Subcutaneous abdominal adipose tissue (tissue), 5 donors: Measurements from ENCODE around the gene NPFFR2.
"Not testable (repeated sequence)": the region's sequence is repeated elsewhere in the genome, so short reads cannot be mapped to it uniquely, and the experiment has no call there.

ENCODE experiments used
- H3K27ac ChIP-seq: one replicate; pipeline ENCODE4 v1.7.0; 2013; ENCODE audit warnings: low read depth, mild to moderate bottlenecking, inconsistent platforms, low read length, moderate library complexity
- H3K27me3 ChIP-seq, 5 donors: one replicate each; pipeline ENCODE4 v1.7.0; 2013; ENCODE audit warnings: low read length in 5 of 5, inconsistent platforms in 1 of 5; ENCODE audit not compliant: control insufficient read depth in 5 of 5, insufficient read depth in 4 of 5
- H3K36me3 ChIP-seq, 5 donors: one replicate each; pipeline ENCODE4 v1.7.0; 2013; ENCODE audit warnings: low read length in 5 of 5; ENCODE audit not compliant: control insufficient read depth in 5 of 5, insufficient read depth in 5 of 5
- H3K4me1 ChIP-seq, 5 donors: one replicate each; pipeline ENCODE4 v1.7.0; 2013; ENCODE audit warnings: low read length in 5 of 5, mild to moderate bottlenecking in 3 of 5, moderate library complexity in 1 of 5; ENCODE audit not compliant: control insufficient read depth in 5 of 5, insufficient read depth in 5 of 5
- H3K4me3 ChIP-seq, 5 donors: one replicate each; pipeline ENCODE4 v1.7.0; 2013; ENCODE audit warnings: low read length in 5 of 5, low read depth in 1 of 5
- H3K9ac ChIP-seq, 5 donors: one replicate each; pipeline ENCODE4 v1.7.0; 2013; ENCODE audit warnings: low read length in 5 of 5, mild to moderate bottlenecking in 4 of 5, moderate library complexity in 3 of 5
- H3K9me3 ChIP-seq, 5 donors: one replicate each; pipeline ENCODE4 v1.7.0; 2013; ENCODE audit warnings: low read length in 5 of 5; ENCODE audit not compliant: control insufficient read depth in 5 of 5
- donor health status: healthy.
- donor health status: healthy.
- donor health status: healthy.
- donor health status: healthy.
- donor health status: healthy.

The NPFFR2 gene

DNA sequence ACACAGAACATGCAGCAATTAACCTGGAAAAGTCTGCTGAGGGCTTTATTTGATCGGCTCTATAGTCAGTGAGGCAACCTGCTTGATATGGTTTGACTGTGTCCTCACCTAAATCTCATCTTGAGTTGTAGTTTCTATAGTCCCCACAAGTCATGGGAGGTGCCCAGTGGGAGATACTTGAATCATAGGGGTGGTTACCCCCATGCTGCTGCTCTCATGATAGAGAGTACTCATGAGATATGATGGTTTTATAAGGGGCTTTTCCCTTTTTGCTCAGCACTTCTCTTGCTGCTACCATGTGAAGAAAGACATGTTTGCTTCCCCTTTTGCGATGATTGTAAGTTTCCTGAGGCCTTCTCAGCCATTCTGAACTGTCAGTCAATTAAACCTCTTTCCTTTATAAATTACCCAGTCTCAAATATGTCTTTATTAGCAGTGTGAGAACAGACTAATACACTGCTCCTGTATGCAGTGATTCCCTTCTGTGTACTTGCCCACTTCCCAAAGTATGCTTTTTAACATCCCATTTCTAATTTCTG, 78.2 kb downstream of the NPFFR2 start:
- no peaks in the 10 kb centered on the region for H3K27me3 ChIP-seq
- H3K36me3 ChIP-seq: no peaks in the 10 kb centered on the region
- H3K9ac ChIP-seq: no peak overlapping the region
- no peak overlapping the region for H3K27ac ChIP-seq
- H3K4me3 ChIP-seq: no peak overlapping the region
- H3K4me1 ChIP-seq: no peaks in the 10 kb centered on the region
- no peaks in the 10 kb centered on the region for H3K9me3 ChIP-seq

DNA sequence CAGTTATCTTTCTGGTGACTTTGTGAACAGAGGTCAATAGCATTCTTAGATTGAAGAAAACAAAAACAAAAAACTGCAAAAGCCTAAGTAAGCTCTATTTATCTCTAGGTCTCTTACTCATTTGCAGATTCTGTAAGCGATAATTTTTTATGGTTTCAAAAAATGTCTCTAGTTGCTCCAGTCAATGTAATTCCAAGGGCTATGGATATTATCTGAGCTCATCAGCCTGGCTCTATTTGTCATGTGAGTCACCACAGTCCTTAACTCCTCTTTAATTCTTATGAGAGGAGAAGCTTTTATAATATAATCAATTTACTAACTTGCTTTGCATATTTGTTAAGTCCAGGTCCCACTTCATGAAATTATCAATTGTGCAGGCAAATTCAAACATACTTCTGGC, 79.1 kb downstream of the NPFFR2 start:
- H3K9me3 ChIP-seq: no peaks in the 10 kb centered on the region

DNA sequence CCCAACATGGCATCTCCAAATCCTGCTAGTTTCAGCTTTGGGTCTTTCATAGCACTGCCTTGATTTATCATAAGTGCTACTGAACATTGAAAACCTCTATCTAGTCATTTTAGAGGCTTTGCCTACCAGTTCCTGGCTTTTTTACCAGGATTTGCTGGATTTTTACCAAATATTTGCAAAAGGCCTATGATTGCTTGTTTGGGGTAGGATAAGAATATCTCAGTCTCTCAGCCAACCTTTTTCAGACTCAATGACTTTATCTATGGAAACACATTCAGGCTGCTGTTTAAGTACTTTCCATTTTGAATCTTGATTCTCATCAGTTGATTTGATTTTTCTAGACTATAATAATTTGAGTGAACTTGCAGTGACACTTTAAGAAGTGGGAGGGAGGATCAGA, 80.1 kb downstream of the NPFFR2 start:
- no peaks in the 10 kb centered on the region for H3K36me3 ChIP-seq
- no peaks in the 10 kb centered on the region for H3K9me3 ChIP-seq
- no peaks in the 10 kb centered on the region for H3K27me3 ChIP-seq
- H3K27ac ChIP-seq: no peak overlapping the region
- no peaks in the 10 kb centered on the region for H3K4me1 ChIP-seq
- H3K4me3 ChIP-seq: no peak overlapping the region
- no peak overlapping the region for H3K9ac ChIP-seq

More for the DNA sequence above, 79.1 kb downstream of the NPFFR2 start:
- no peaks in the 10 kb centered on the region for H3K36me3 ChIP-seq
- H3K9ac ChIP-seq: no peak overlapping the region
- H3K27ac ChIP-seq: no peak overlapping the region
- no peaks in the 10 kb centered on the region for H3K4me1 ChIP-seq
- H3K4me3 ChIP-seq: no peak overlapping the region
- H3K27me3 ChIP-seq: no peaks in the 10 kb centered on the region

DNA sequence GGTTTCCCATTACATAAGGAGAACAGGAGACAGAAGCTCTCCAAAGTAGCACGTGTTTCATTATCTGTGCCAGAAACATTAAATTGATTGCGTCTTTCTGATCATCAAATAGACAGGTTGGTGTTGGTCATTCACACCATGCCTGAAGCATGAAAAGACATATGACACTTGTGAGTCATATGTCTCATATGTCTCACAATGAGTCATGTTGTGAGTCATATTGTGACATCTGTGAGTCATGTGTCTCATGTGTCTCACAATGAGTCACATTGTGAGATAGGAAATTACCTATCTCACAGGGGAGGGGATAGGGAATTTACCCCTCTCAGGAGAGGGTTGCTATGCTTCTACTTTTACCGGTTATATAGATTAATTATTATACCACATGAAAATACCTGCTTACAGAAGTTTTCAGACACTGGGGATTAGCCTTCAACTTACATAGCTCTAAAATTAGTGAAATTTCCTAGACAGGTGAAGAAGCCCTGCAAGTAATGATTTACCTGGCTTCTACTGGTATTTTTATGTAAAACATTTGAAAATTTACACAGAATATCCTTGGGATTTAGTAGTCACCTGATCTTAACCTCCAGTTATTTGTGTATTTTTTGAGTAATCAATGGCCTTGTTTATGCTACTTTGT, 80.8 kb downstream of the NPFFR2 start:
- Histone ChIP-seq H3K4me1 (no peaks in the 10 kb centered on the region), H3K9me3 (no peaks in the 10 kb centered on the region), H3K27me3 (no peaks in the 10 kb centered on the region), H3K9ac (no peak overlapping the region), H3K4me3 (no peak overlapping the region), H3K36me3 (no peaks in the 10 kb centered on the region), H3K27ac (no peak overlapping the region)

DNA sequence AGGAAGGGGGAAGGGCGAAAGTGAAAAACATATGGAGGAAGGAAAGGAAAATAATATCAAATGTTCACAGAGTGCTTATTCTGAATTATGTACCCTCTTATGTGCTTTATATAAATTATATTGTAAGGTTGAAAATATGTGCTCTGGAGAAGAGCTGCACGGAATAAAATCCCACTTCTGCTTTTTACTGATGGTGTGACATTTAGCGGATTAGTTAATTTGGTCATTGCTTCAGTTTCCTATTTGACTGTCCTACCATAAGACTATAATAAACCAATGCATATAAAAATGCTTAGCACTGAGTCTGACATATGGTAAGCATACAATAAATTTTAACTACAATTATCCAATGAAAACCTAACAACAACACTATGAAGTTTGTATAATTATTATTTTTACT, 86.2 kb downstream of the NPFFR2 start:
- Histone ChIP-seq H3K27me3 (no peaks in the 10 kb centered on the region), H3K9me3 (no peaks in the 10 kb centered on the region), H3K9ac (no peak overlapping the region), H3K36me3 (no peaks in the 10 kb centered on the region), H3K4me3 (no peak overlapping the region), H3K27ac (no peak overlapping the region), H3K4me1 (no peaks in the 10 kb centered on the region)

DNA sequence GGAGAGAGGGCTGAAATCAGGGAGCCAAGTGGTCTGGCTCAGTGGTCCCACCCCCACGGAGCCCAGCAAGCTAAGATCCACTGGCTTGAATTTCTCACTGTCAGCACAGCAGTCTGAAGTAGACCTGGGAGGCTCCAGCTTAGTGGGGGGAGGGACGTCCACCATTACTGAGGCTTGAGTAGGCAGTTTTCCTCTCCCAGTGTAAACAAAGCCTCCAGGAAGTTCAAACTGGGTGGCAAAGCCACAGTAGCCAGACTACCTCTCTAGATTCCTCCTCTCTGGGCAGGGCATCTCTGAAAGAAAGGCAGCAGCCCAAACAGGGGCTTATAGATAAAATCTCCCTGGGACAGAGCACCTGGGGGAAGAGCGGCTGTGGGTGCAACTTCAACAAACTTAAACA, 88.1 kb downstream of the NPFFR2 start:
- no peaks in the 10 kb centered on the region for H3K36me3 ChIP-seq
- no peaks in the 10 kb centered on the region for H3K9me3 ChIP-seq
- no peak overlapping the region for H3K9ac ChIP-seq
- H3K27me3 ChIP-seq: no peaks in the 10 kb centered on the region
- no peak overlapping the region for H3K4me3 ChIP-seq
- H3K4me1 ChIP-seq: no peaks in the 10 kb centered on the region
- no peak overlapping the region for H3K27ac ChIP-seq

DNA sequence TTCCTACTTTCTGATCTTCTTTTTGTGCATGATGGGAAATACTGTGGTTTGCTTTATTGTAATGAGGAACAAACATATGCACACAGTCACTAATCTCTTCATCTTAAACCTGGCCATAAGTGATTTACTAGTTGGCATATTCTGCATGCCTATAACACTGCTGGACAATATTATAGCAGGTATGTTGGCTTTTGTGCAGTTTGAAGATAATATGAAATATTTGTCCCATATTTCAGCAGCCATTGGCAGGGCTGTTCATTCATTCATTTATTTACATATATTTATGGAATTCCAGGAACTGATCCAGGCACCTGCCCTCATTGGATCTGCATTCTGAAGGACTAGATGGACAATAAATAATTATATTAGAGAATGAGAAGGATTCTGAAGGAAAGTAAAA, 96.9 kb downstream of the NPFFR2 start:
- Histone ChIP-seq H3K27ac (no peak overlapping the region), H3K27me3 (no peaks in the 10 kb centered on the region), H3K9me3 (no peaks in the 10 kb centered on the region), H3K4me3 (no peak overlapping the region), H3K36me3 (no peaks in the 10 kb centered on the region), H3K9ac (no peak overlapping the region), H3K4me1 (no peaks in the 10 kb centered on the region)

DNA sequence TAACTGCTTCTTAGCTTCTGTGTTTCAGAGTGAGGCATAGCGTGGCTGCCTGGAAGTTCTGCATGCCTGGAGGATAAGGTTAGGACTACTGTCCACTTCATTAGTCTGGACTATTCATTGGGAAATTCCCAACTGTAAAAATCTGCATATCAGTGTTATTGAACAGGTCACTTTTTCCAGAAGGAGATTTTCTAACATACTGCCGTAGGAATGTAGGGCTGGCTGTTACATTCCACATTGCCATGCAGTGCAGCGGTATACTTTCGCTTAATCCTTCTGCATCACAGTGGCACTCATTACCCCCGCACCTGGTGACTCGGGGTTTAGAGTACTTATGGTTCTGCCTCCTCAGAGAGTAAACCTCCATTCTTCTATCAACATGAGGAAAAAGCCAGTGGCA, 104.6 kb downstream of the NPFFR2 start:
- Histone ChIP-seq H3K9me3 (peaks cover 0 to 3% (median 0%) of the 10 kb centered on the region in 5 donors), H3K27ac (no peak overlapping the region), H3K4me1 (no peaks in the 10 kb centered on the region), H3K27me3 (no peaks in the 10 kb centered on the region), H3K4me3 (no peak overlapping the region), H3K36me3 (no peaks in the 10 kb centered on the region), H3K9ac (no peak overlapping the region)

DNA sequence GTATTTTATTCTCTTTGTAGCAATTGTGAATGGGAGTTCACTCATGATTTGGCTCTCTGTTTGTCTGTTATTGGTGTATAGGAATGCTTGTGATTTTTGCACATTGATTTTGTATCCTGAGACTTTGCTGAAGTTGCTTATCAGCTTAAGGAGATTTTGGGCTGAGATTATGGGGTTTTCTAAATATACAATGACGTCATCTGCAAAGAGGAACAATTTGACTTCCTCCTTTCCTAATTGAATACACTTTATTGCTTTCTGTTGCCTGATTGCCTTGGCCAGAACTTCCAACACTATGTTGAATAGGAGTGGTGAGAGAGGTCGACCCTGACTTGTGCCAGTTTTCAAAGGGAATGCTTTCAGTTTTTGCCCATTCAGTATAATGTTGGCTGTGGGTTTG, 108.2 kb downstream of the NPFFR2 start:
- not testable (repeated sequence) for H3K4me3 ChIP-seq, H3K27ac ChIP-seq, H3K27me3 ChIP-seq, H3K9me3 ChIP-seq, H3K9ac ChIP-seq, H3K4me1 ChIP-seq, H3K36me3 ChIP-seq

DNA sequence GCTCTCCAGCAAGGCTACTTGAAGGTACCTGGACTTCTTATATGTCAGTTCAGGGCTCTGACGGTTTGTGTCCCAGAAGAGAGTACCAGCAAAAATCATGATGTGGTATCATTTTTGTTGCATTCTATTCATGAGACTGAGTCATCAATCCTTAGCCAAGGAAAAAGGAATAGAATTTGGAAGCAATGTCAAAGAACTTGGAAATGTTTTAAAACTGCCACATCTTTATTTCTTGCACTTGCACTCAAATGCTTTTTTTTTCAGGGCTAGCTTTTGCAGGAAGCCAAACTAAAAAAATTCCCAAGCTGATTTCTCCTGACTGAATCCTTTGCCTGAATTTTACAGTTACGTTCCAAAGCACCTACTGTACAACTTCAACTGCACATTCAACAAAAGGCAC, 112.4 kb downstream of the NPFFR2 start:
- H3K9me3 ChIP-seq: peaks cover 0 to 3% (median 0%) of the 10 kb centered on the region in 5 donors
- no peaks in the 10 kb centered on the region for H3K36me3 ChIP-seq
- H3K27me3 ChIP-seq: no peaks in the 10 kb centered on the region
- H3K27ac ChIP-seq: no peak overlapping the region
- no peaks in the 10 kb centered on the region for H3K4me1 ChIP-seq
- H3K9ac ChIP-seq: no peak overlapping the region
- no peak overlapping the region for H3K4me3 ChIP-seq
